Neural cell (in vitro differentiated cells): ENCODE data around the gene ZNF277. TPM values are rescaled to one million over a fixed set of nuclear protein-coding genes. Genes with fewer than 3 reads are reported as not detected.

Experiments used
- H2AFZ ChIP-seq: fragments of 200-600, 300-800 bp; sonication (generic), shearing (Covaris generic); 2 replicates; pipeline ENCODE4 v1.6.0; 2014; ENCODE audit warnings: low read depth, mild to moderate bottlenecking, antibody characterized with exemption, low read length, moderate library complexity
- H3F3A ChIP-seq: fragments of 200-600 bp; shearing (Covaris generic); 2 replicates; pipeline ENCODE4 v1.6.1; 2016; ENCODE audit warnings: mild to moderate bottlenecking, moderate library complexity, mixed read lengths, antibody characterized with exemption, low read length; ENCODE audit not compliant: insufficient read depth, poor library complexity, severe bottlenecking
- H3K27ac ChIP-seq: fragments of 200-600, 300-800 bp; sonication (generic), shearing (Covaris generic); 2 replicates; pipeline ENCODE4 v1.5.1; 2014; ENCODE audit warnings: mild to moderate bottlenecking, low read length, moderate library complexity
- H3K27me3 ChIP-seq: fragments of 300-800, 200-600 bp; sonication (generic), shearing (Covaris generic); 2 replicates; pipeline ENCODE4 v1.6.0; 2014; ENCODE audit warnings: mild to moderate bottlenecking, low read depth, low read length, moderate library complexity; ENCODE audit not compliant: insufficient read depth
- H3K36me3 ChIP-seq: fragments of 300-800, 200-600 bp; sonication (generic), shearing (Covaris generic); 2 replicates; pipeline ENCODE4 v1.5.1; 2014; ENCODE audit warnings: mild to moderate bottlenecking, antibody characterized with exemption, low read length, moderate library complexity; ENCODE audit not compliant: insufficient read depth
- H3K4me2 ChIP-seq: fragments of 300-800, 200-600 bp; sonication (generic), shearing (Covaris generic); 2 replicates; pipeline ENCODE4 v1.6.0; 2014; ENCODE audit warnings: mild to moderate bottlenecking, low read length
- H3K4me3 ChIP-seq: fragments of 300-800, 200-600 bp; sonication (generic), shearing (Covaris generic); 2 replicates; pipeline ENCODE4 v1.5.1; 2014; ENCODE audit warnings: mild to moderate bottlenecking, low read length, moderate library complexity
- H3K79me2 ChIP-seq: fragments of 200-600 bp; shearing (Covaris generic); replicated peaks from 2 replicates; pipeline ENCODE4 v1.6.0; 2014; ENCODE audit warnings: mild to moderate bottlenecking, low read length, moderate library complexity; ENCODE audit not compliant: insufficient read depth
- H3K9ac ChIP-seq: fragments of 300-800, 200-600 bp; sonication (generic), shearing (Covaris generic); 2 replicates; pipeline ENCODE4 v1.6.1; 2016; ENCODE audit warnings: mild to moderate bottlenecking, low read length, mixed read lengths
- H3K9me2 ChIP-seq: fragments of 200-600 bp; shearing (Covaris generic); 2 replicates; pipeline ENCODE4 v1.6.1; 2016; ENCODE audit warnings: mild to moderate bottlenecking, low read length, mixed read lengths; ENCODE audit not compliant: insufficient read depth
- H3K9me3 ChIP-seq: fragments of 200-600, 300-800 bp; sonication (generic), shearing (Covaris generic); 2 replicates; pipeline ENCODE4 v1.6.1; 2016; ENCODE audit warnings: mild to moderate bottlenecking, mixed run types, low read length, moderate library complexity, mixed read lengths
- H4K20me1 ChIP-seq: fragments of 200-600 bp; shearing (Covaris generic); 2 replicates; pipeline ENCODE4 v1.6.1; 2016; ENCODE audit warnings: mild to moderate bottlenecking, mixed run types; ENCODE audit not compliant: insufficient read depth
- CTCF ChIP-seq: fragments of 450-650 bp; IDR thresholded peaks from 2 replicates; pipeline ENCODE4 v1.5.1; 2014; ENCODE audit warnings: antibody characterized with exemption, mild to moderate bottlenecking, moderate library complexity; ENCODE audit not compliant: poor library complexity, severe bottlenecking
- EP300 ChIP-seq: fragments of 450-650 bp; conservative IDR thresholded peaks from 2 replicates; pipeline ENCODE4 v1.6.1; 2014; ENCODE audit warnings: antibody characterized with exemption, mild to moderate bottlenecking, moderate library complexity; ENCODE audit not compliant: poor library complexity, severe bottlenecking
- EZH2 ChIP-seq: fragments of 200-600, 300-800 bp; shearing (Covaris generic), sonication (generic); IDR thresholded peaks from 2 replicates; pipeline ENCODE4 v1.6.1; 2014; ENCODE audit warnings: antibody characterized with exemption, low read length, borderline replicate concordance, mild to moderate bottlenecking; ENCODE audit not compliant: insufficient read depth, poor library complexity, severe bottlenecking
- MXI1 ChIP-seq: fragments of 450-650 bp; conservative IDR thresholded peaks from 2 replicates; pipeline ENCODE4 v1.6.1; 2014; ENCODE audit warnings: antibody characterized with exemption, mild to moderate bottlenecking; ENCODE audit not compliant: poor library complexity, severe bottlenecking
- POLR2AphosphoS5 ChIP-seq: IDR thresholded peaks from 2 replicates; pipeline ENCODE4 v1.6.1; 2012
- RAD21 ChIP-seq: fragments of 450-650 bp; conservative IDR thresholded peaks from 2 replicates; pipeline ENCODE4 v1.6.1; 2014; ENCODE audit warnings: antibody characterized with exemption, mild to moderate bottlenecking, moderate library complexity
- REST ChIP-seq: IDR thresholded peaks from 2 replicates; pipeline ENCODE4 v1.6.1; 2012; ENCODE audit warnings: borderline replicate concordance
- SMC3 ChIP-seq: fragments of 450-650 bp; conservative IDR thresholded peaks from 2 replicates; pipeline ENCODE4 v1.6.1; 2014; ENCODE audit warnings: antibody characterized with exemption, mild to moderate bottlenecking, moderate library complexity; ENCODE audit not compliant: poor library complexity
- TAF1 ChIP-seq: IDR thresholded peaks from 2 replicates; pipeline ENCODE4 v1.6.1; 2012; ENCODE audit warnings: low read depth
- polyA plus RNA-seq: library from polyadenylated mRNA; depleted of rRNA; stranded (reverse); fragments of >200 nt; gene quantifications from 2 replicates; pipeline ENCODE4 v1.2.3, GENCODE V29; 2014

The ZNF277 gene
- polyA plus RNA-seq, 1 donor from 2014 or later: 30.0 TPM

- H4K20me1 ChIP-seq: no peaks in the 10 kb centered on the region
- no peak overlapping the region for H3K27ac ChIP-seq
- no peak overlapping the region for H3K4me2 ChIP-seq
- no peaks in the 10 kb centered on the region for H3K9me3 ChIP-seq
- TF ChIP-seq RAD21: no peak
- TF ChIP-seq EZH2: no peak
- TF ChIP-seq CTCF: no peak
- TF ChIP-seq POLR2AphosphoS5: no peak
- TF ChIP-seq SMC3: no peak
- no peak for TF ChIP-seq TAF1
- TF ChIP-seq MXI1: no peak
- H3K9me2 ChIP-seq: no peaks in the 10 kb centered on the region
- H3K79me2 ChIP-seq: peaks cover 5% of the 10 kb centered on the region
- no peaks in the 10 kb centered on the region for H3K36me3 ChIP-seq
- no peaks in the 10 kb centered on the region for H3F3A ChIP-seq
- H3K27me3 ChIP-seq: no peaks in the 10 kb centered on the region
- H3K4me3 ChIP-seq: no peak overlapping the region
- H3K9ac ChIP-seq: no peak overlapping the region
- no peak overlapping the region for H2AFZ ChIP-seq
These were observed 47.1 kb upstream of the ZNF277 start for GRCh38 chr7:112159351-112159750.

- Histone ChIP-seq H3K27ac (no peak overlapping the region), H3K79me2 (peaks cover 5% of the 10 kb centered on the region), H3K27me3 (no peaks in the 10 kb centered on the region), H3K9me3 (no peaks in the 10 kb centered on the region), H2AFZ (no peak overlapping the region), H3K4me3 (no peak overlapping the region), H3K9me2 (no peaks in the 10 kb centered on the region), H3K36me3 (no peaks in the 10 kb centered on the region), H3K4me2 (no peak overlapping the region), H3F3A (no peaks in the 10 kb centered on the region), H4K20me1 (no peaks in the 10 kb centered on the region), H3K9ac (no peak overlapping the region)
- TF ChIP-seq RAD21: no peak
- TF ChIP-seq REST: no peak
- no peak for TF ChIP-seq SMC3
- no peak for TF ChIP-seq CTCF
- TF ChIP-seq POLR2AphosphoS5: no peak
- TF ChIP-seq EP300: no peak
- no peak for TF ChIP-seq EZH2
- no peak for TF ChIP-seq TAF1
- TF ChIP-seq MXI1: no peak
These were observed 46.2 kb upstream of the ZNF277 start for GRCh38 chr7:112160130-112160770.
